ENCODE measurements around the gene CDCA7L.

Gene CDCA7L

DNA sequence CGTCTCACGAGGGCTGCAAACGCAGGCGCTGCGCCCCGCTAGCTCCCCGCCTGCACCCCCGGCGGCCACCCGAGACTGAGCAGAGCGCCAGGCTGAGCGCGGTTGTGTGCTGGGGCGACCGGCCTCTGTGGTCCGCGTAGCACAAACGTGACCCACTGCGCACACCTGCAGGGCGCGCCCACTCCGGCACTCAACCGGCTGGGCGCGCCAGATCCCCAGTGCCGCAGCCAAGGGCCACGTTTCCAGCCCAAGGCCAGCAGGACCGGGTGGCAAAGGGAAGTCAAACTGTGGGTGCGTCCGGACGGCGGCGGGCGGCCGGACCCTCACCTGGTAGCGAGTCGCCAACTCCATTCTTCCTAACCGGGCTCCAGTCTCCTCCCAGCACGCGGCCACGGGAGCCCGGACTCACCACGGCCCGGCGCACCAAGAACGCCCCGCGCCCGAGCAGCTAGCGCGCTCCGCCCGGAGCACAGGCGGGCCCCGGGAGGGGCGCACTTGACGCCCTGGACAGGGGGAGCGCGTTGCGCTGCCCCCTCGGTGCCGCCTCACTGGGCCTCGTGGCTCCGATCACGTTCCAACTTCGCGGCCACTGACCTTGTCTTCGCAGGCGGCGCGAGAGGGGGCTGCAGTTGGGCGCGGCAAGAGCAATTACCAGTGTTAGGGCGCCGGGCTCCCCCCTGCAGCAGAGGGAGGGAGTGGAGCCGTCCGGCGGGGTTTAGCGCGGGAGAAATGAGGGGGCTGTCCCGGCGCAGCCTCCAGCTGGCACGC lies at the start of gene CDCA7L:
Gene CDCA7L, minus strand, starts transcription at position 446 of the 768 bp plus-strand sequence. Its CDS starts 95 bp downstream, at position 351.
- DNase-seq = peak; percentile 59

DNA sequence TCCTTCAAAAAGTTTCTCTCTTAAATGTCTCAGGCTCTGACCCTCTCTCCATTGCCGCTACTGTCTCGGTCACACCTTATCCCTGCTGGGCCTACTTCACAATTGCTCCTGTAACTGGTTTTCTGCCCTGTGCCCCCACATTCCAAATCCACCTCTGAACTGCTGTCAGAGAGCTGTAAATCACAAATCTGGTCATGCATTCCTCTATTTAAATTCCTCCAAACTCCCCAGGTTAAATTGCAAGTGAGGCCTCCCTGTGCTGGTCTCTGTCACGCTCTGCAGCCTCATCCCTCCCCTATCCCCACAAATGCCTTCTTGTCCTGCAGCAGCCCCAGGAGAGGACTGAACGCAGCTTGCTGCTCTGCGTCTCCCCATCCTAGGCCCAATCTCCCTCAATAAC lies 40.4 kb upstream of the CDCA7L start:
- no peak for DNase-seq

- no peak for DNase-seq
These were observed 38.3 kb upstream of the CDCA7L start for GRCh38 chr7:21984042-21984441.

DNA sequence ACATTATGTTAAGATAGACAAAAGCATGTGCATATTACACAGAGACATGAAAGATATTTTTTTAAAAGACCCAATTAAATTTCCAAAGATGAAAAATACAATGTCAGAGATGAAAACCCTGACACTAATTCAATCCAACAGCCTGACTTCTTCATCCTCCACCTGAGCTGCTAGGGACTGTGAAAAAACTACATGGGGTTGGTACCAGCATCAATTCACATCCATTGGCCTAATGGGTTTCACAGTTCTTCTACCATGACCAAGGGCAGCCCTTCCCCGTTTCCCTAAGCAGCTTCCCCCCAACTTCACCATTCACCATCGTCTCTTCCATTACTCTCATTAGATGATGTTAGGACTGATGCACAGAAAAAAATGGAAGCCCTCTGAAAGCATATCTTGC lies 37.4 kb upstream of the CDCA7L start:
- no peak for DNase-seq

GRCh38 chr7:21981524-21981923 lies 35.8 kb upstream of the CDCA7L start:
- DNase-seq = no peak

DNA sequence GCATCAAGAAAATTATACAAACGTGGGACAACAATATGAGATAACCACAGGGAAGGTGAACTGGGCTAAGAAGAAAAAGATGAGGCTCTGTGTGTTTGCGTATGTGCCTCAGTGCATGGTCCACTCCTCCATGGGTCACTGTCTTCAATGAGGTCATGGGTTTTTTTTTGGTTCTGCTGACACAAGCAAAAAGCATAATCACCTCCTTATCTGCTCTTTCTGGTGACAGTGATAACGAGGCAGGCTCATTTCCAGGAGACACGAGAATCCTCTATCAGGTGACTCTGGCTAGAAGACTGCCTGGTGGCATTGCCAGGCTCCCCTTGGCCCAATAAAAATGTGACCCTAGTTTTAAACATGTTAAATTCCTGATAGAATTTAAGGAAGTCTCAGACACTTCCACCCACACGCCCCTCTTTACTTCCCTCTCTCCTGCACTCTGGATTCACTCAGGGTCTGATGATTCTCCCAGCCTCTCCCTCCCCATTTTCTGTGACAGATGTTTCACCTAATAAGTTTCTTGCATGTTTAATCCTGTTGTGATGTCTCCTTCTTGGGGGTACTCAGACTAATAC lies 35.3 kb upstream of the CDCA7L start:
- DNase-seq = no peak

DNA sequence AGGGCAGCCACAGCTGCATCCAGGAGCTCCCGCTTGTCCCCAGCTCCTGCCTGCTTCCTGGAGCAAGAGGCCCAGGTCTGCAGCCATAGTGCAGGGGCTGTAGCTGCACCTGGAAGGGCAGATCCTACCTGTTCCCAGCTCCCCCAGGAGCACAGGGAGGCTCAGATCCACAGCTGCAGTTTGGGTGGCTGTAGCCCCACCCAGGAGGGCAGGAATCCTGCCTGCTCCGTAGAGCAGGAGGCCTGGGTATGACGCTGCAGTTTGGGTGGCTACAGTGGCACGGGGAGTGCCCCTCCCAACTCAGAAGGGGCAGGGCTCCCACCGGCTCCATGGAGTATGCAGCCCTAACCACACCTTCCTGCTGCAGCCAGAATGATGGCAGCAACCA lies 26.7 kb upstream of the CDCA7L start:
- DNase-seq = no peak

GRCh38 chr7:21971780-21972396 lies 26.2 kb upstream of the CDCA7L start:
- no peak for DNase-seq

GRCh38 chr7:21969822-21970221 lies 24.1 kb upstream of the CDCA7L start:
- no peak for DNase-seq

DNA sequence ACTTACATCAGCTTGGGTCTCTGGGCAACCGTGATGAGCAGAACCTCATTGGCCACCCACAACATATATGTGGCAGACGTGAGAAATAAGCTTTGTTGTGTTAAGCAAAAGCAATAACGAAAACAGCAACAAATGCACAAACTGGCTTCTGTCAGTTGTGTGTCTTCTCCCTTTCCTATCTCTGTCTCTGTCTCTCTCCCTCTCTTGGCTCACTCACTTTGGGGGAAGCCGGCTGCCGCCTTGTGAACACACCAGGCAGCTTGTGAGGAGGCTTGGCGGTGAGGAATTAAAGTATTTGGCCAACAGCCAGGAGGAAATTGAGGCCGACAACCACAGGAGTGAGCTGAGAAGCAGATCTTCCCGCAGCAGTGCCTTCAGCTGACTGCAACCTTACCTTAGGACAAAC lies 21.9 kb upstream of the CDCA7L start:
- no peak for DNase-seq

DNA sequence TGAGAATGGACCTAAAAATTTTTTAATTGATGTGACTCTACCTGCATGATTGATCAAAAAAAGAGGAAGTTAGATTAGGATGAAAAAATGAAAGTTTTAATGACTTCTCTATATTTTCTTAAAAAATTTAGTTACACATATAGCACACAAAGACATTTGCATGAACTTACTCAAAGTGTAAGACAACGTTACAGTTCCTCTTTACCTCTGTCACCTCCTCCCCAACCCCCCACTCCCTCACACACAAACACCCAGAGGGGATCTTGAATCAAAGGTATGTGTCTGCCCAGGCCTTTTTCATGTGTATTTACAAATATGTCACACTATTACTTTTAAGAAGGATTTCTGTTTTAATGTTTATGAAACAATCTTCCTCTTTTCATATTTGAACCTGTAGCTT lies 20.6 kb upstream of the CDCA7L start:
- DNase-seq = no peak

GRCh38 chr7:21965291-21965690 lies 19.6 kb upstream of the CDCA7L start:
- DNase-seq = no peak

- peak; percentile 61 for DNase-seq
These were observed 17.0 kb upstream of the CDCA7L start for GRCh38 chr7:21962677-21963076.

- DNase-seq = no peak
These were observed 15.2 kb upstream of the CDCA7L start for GRCh38 chr7:21960922-21961321.

DNA sequence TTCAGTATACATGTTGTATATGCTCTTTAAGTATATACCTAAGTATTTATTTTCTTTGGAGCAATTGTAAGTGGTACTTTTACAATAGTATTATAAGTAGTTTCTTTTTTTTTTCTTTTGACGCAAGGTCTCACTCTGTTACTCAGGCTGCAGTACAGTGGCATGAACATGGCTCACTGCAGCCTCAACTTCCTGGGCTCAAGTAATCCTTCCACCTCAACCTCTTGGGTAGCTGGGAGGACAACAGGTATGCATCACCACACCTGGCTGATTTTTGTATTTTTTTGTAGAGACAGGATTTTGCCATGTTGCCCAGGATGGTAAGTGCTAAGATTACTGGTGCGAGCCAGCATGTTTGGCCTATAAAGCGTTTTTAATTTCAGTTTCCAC lies 13.7 kb upstream of the CDCA7L start:
- DNase-seq = no peak

- DNase-seq = no peak
These were observed 8.1 kb upstream of the CDCA7L start for GRCh38 chr7:21953781-21954180.

- no peak for DNase-seq
These were observed 3.3 kb upstream of the CDCA7L start for GRCh38 chr7:21948887-21949540.

DNA sequence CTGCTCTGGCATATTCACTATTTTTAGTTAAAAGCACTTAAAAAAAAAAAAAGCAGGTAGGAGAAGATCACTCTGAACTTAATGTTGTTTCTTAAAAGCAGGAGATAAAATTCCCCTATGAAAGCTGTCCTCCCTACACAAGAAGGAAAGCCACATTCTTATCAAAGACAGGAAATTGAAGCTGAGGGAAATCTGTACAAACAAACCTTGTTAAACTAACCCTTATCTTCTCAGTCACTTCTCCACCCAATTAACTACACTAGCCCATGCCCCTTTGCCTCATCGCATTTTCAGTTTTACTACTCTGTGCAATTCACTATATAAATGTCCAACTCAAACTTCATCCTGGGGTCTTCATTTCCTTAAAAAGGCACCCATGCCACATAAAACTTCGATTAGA lies 2.7 kb upstream of the CDCA7L start:
- DNase-seq = no peak

- no peak for DNase-seq
These were observed 2.2 kb upstream of the CDCA7L start for GRCh38 chr7:21947946-21948345.

DNA sequence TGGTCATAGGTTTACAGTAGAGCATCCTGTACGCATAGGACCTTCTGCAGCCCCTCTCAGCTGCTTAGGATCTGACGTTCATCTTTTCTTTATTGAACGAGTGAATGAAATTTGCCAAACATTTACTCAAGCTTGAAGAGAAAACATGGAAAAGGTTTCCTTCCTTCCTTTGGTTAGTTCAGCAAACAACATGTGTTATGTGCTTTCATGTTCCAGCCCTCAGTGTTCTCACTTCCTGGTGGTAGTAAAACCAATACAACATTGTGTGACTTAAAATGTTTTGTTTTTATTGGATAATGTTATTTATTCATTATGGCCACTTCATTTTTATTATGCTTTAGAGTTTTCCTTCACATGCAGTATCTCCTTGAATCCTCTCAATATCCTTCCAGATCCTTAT lies 1.4 kb upstream of the CDCA7L start:
- DNase-seq = no peak

- no peak for DNase-seq
These were observed 567 bp upstream of the CDCA7L start for GRCh38 chr7:21946222-21946709.

GRCh38 chr7:21944616-21945453 lies 864 bp downstream of the CDCA7L start:
- DNase-seq = peak; percentile 79

GRCh38 chr7:21943436-21943835 lies 2.3 kb downstream of the CDCA7L start:
- no peak for DNase-seq
